ENCODE results near the gene NUP50. TPM values are rescaled to one million over a fixed set of nuclear protein-coding genes. Genes with fewer than 3 reads are reported as not detected.

The NUP50 gene
- 27.9 and 40.1 TPM in 2 replicates for total RNA-seq

GRCh38 chr22:45163451-45164269 lies at the start of gene NUP50:
NUP50 (plus strand) TSS chr22:45163925; CDS start chr22:45168178, 4,253 bp downstream.

Small RNAs within 50 kb of the gene (small RNA-seq; reads per million reads assigned to genes)
- gene MIR1249: not detected

Other genes starting within 250 kb of the NUP50 start
- 0.39 TPM in 1 of 2 replicates, not detected in the other for gene PHF21B, start 153.9 kb upstream of the NUP50 start, total RNA-seq
- gene KIAA0930, start 77.0 kb downstream of the NUP50 start, total RNA-seq: 14.1 and 29.1 TPM in 2 replicates
- not detected in 2 replicates for gene UPK3A, start 121.0 kb downstream of the NUP50 start, total RNA-seq
- gene FAM118A, start 146.0 kb downstream of the NUP50 start, total RNA-seq: 10.2 and 18.1 TPM in 2 replicates
- under 0.01 TPM in 1 of 2 replicates, not detected in the other for gene SMC1B, start 249.7 kb downstream of the NUP50 start, total RNA-seq
- gene RIBC2, start 249.8 kb downstream of the NUP50 start, total RNA-seq: 0.65 and 2.0 TPM in 2 replicates